HEK293 (cell line): ENCODE measurements around the gene SENP8.
A peak's percentile ranks its signal among the peaks of the same experiment; 100 is the strongest.

Source experiments
- CTCF ChIA-PET: fragments of 350-600 bp; formaldehyde crosslinking; extraction: SDS; loops from one replicate; lab custom pipeline; 2021; ENCODE audit warnings: antibody characterized with exemption; lab: Yijun Ruan, JAX
- POLR2A ChIA-PET: fragments of 300-600 bp; formaldehyde crosslinking; extraction: SDS; loops from one replicate; lab custom pipeline; 2020; ENCODE audit warnings: antibody characterized with exemption, inconsistent platforms; lab: Yijun Ruan, JAX
- H3K27ac ChIP-seq: fragments of 200-500 bp; sonication (Bioruptor generic); 2 replicates; pipeline ENCODE4 v1.5.1; 2014; ENCODE audit warnings: low read depth, low read length, control low read depth, inconsistent platforms; ENCODE audit errors: extremely low read depth
- H3K36me3 ChIP-seq, 2 experiments: fragments of 200-500 bp in 1 of 2; sonication (Bioruptor generic) in 1 of 2; 1 replicate in 1 of 2; 2 replicates in 1 of 2; pipeline ENCODE4 v1.5.1; 2014 to 2017; ENCODE audit warnings: inconsistent platforms in 2 of 2, low read length in 2 of 2; ENCODE audit not compliant: control insufficient read depth in 2 of 2, insufficient read depth in 1 of 2
- H3K4me1 ChIP-seq: fragments of 200-500 bp; sonication (Bioruptor generic); 2 replicates; pipeline ENCODE4 v1.5.1; 2014; ENCODE audit warnings: mild to moderate bottlenecking, low read length, inconsistent platforms; ENCODE audit not compliant: control insufficient read depth, insufficient read depth
- H3K4me3 ChIP-seq: 2 replicates; pipeline ENCODE4 v1.5.1; 2011; ENCODE audit warnings: low read depth, mild to moderate bottlenecking, control low read depth, low read length, moderate library complexity
- H3K9me3 ChIP-seq: fragments of 200-500 bp; sonication (Bioruptor generic); 2 replicates; pipeline ENCODE4 v1.5.1; 2014; ENCODE audit warnings: low read depth, low read length, inconsistent platforms; ENCODE audit not compliant: control insufficient read depth, insufficient read depth
- EGR2 ChIP-seq: fragments of 450-650 bp; formaldehyde crosslinking; IDR thresholded peaks from 2 replicates; pipeline ENCODE4 v1.5.1; 2016; ENCODE audit warnings: low read depth, missing biosample characterization, missing genetic modification characterization
- GLI2 ChIP-seq: fragments of 450-650 bp; formaldehyde crosslinking; IDR thresholded peaks from 2 replicates; pipeline ENCODE4; 2017; ENCODE audit warnings: missing biosample characterization, missing genetic modification characterization, low read depth, borderline replicate concordance
- GLI4 ChIP-seq: fragments of 450-650 bp; formaldehyde crosslinking; IDR thresholded peaks from 2 replicates; pipeline ENCODE4 v1.5.1; 2016; ENCODE audit warnings: missing biosample characterization, missing genetic modification characterization
- HIC1 ChIP-seq: fragments of 450-650 bp; formaldehyde crosslinking; IDR thresholded peaks from 2 replicates; pipeline ENCODE4 v1.5.1; 2016; ENCODE audit warnings: missing biosample characterization, missing genetic modification characterization
- HOXC10 ChIP-seq: sonication (generic); formaldehyde crosslinking; IDR thresholded peaks from 2 replicates; pipeline ENCODE4 v1.8.1; 2023; ENCODE audit warnings: mild to moderate bottlenecking, missing genetic modification reagents
- IKZF3 ChIP-seq: fragments of 450-650 bp; IDR thresholded peaks from 2 replicates; pipeline ENCODE4 v1.5.0; 2018; ENCODE audit warnings: missing biosample characterization, mild to moderate bottlenecking, missing genetic modification characterization, moderate library complexity
- PRDM6 ChIP-seq: fragments of 450-650 bp; formaldehyde crosslinking; IDR thresholded peaks from 2 replicates; pipeline ENCODE4 v1.5.1; 2017; ENCODE audit warnings: missing biosample characterization, missing genetic modification characterization
- TSHZ1 ChIP-seq: fragments of 450-650 bp; formaldehyde crosslinking; IDR thresholded peaks from 2 replicates; pipeline ENCODE4 v1.5.1; 2016; ENCODE audit warnings: missing biosample characterization, missing genetic modification characterization, borderline replicate concordance
- ZNF184 ChIP-seq: fragments of 450-650 bp; IDR thresholded peaks from 2 replicates; pipeline ENCODE4 v1.5.1; 2018; ENCODE audit warnings: missing biosample characterization, mild to moderate bottlenecking, missing genetic modification characterization
- ZNF280D ChIP-seq: fragments of 450-650 bp; formaldehyde crosslinking; IDR thresholded peaks from 2 replicates; pipeline ENCODE4 v1.5.1; 2016; ENCODE audit warnings: missing biosample characterization, missing genetic modification characterization
- ZNF324 ChIP-seq: fragments of 450-650 bp; formaldehyde crosslinking; IDR thresholded peaks from 2 replicates; pipeline ENCODE4 v1.5.1; 2016; ENCODE audit warnings: missing biosample characterization, missing genetic modification characterization
- ZNF529 ChIP-seq: fragments of 450-650 bp; formaldehyde crosslinking; IDR thresholded peaks from 2 replicates; pipeline ENCODE4 v1.5.1; 2017; ENCODE audit warnings: missing genetic modification characterization, missing biosample characterization; ENCODE audit not compliant: insufficient replicate concordance
- ZNF585B ChIP-seq: fragments of 450-650 bp; formaldehyde crosslinking; IDR thresholded peaks from 2 replicates; pipeline ENCODE4 v1.5.1; 2016; ENCODE audit warnings: missing biosample characterization, missing genetic modification characterization
- ZNF610 ChIP-seq: fragments of 450-650 bp; formaldehyde crosslinking; IDR thresholded peaks from 2 replicates; pipeline ENCODE4 v1.5.1; 2016; ENCODE audit warnings: missing biosample characterization, missing genetic modification characterization, borderline replicate concordance
- ZNF621 ChIP-seq: fragments of 450-650 bp; formaldehyde crosslinking; IDR thresholded peaks from 2 replicates; pipeline ENCODE4 v1.5.1; 2017; ENCODE audit warnings: missing biosample characterization, missing genetic modification characterization
- ZNF768 ChIP-seq: fragments of 450-650 bp; formaldehyde crosslinking; IDR thresholded peaks from 2 replicates; pipeline ENCODE4 v1.5.1; 2018; ENCODE audit warnings: missing biosample characterization, mild to moderate bottlenecking, missing genetic modification characterization
- ZNF843 ChIP-seq: fragments of 450-650 bp; formaldehyde crosslinking; IDR thresholded peaks from 2 replicates; pipeline ENCODE4 v1.5.1; 2016; ENCODE audit warnings: missing biosample characterization, missing genetic modification characterization
- ZSCAN23 ChIP-seq: fragments of 450-650 bp; formaldehyde crosslinking; IDR thresholded peaks from 2 replicates; pipeline ENCODE4 v1.5.1; 2016; ENCODE audit warnings: missing biosample characterization, missing genetic modification characterization
- TF ChIP-seq, protein P1 (sequence below): fragments of 450-650 bp; formaldehyde crosslinking; IDR thresholded peaks from 2 replicates; pipeline ENCODE4 v1.5.1; 2016; ENCODE audit warnings: missing biosample characterization, missing genetic modification characterization
- TF ChIP-seq, protein P2 (sequence below): fragments of 450-650 bp; formaldehyde crosslinking; IDR thresholded peaks from 2 replicates; pipeline ENCODE4 v1.5.1; 2017; ENCODE audit warnings: missing biosample characterization, mild to moderate bottlenecking, missing genetic modification characterization, moderate library complexity

The SENP8 gene

DNA sequence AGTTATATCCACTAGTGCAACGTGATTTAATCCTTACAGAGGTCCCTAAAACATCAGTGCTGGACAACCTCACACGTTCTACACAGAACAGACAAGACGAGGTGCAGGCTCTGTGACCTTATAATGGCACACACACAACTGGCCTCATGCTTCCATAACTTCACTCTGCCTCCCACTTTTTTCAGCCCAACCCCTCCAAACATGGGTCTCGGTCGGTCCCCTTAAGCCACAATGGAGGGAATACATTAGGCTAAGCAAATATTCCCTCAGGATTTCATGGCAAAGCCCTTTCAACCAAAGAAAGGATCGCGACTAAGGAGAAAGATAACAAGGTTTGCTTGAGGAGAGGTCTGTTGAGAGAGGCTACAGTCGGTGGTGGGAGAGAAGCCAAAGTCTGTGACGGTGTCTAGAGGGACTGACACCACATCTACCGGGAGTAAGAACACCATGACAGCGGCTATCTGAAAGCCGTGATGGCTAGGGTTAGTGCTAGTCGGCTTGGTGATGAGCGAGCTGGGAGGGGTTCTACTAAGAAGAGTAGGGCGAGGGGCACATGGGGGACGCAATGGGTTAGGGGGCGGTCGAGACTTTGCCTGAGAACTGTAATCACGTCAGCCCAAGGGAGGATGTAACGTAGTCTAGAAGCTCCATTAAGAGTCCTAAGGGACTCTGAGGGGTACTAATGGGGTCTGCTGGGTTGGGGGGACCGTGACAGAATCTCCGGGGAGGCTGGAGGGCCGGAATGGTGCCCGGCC, 1.3 kb upstream of the SENP8 start (continued):
- TF ChIP-seq PRDM6 (tag by site-specific recombination) = no peak
- no peak for TF ChIP-seq ZNF768 (tag by site-specific recombination)
- no peak for TF ChIP-seq ZNF529 (tag by site-specific recombination)
- TF ChIP-seq ZNF324 (tag by site-specific recombination) = no peak
- no peak for TF ChIP-seq TSHZ1 (tag by site-specific recombination)
- no peak for TF ChIP-seq ZNF585B (tag by site-specific recombination)
- TF ChIP-seq IKZF3 (tag by site-specific recombination) = peak; percentile 53; the same call in 1 of the 2 replicates
- TF ChIP-seq GLI4 (tag by site-specific recombination) = no peak
- TF ChIP-seq ZNF843 (tag by site-specific recombination) = no peak
- no peak for TF ChIP-seq HIC1 (tag by site-specific recombination)

- Histone ChIP-seq H3K4me1 (peaks cover 33% of the 10 kb centered on the region), H3K4me3 (peak overlapping the region; percentile 98), H3K27ac (peak overlapping the region; percentile 96), H3K9me3 (no peaks in the 10 kb centered on the region), H3K36me3 (no peaks in the 10 kb centered on the region)
- ChIA-PET CTCF (interaction anchor here (0.9 kb wide), 2 partner anchors 22 to 36 kb away, joined by 3 read pairs; no protein-coding TSS in a partner anchor), POLR2A (interaction anchor here (0.6 to 2.0 kb wide), 14 partner anchors 9 to 216 kb away, joined by 3 to 10 read pairs (median 4); partner anchors contain the start of gene PKM)
- TF ChIP-seq, protein P1, sequence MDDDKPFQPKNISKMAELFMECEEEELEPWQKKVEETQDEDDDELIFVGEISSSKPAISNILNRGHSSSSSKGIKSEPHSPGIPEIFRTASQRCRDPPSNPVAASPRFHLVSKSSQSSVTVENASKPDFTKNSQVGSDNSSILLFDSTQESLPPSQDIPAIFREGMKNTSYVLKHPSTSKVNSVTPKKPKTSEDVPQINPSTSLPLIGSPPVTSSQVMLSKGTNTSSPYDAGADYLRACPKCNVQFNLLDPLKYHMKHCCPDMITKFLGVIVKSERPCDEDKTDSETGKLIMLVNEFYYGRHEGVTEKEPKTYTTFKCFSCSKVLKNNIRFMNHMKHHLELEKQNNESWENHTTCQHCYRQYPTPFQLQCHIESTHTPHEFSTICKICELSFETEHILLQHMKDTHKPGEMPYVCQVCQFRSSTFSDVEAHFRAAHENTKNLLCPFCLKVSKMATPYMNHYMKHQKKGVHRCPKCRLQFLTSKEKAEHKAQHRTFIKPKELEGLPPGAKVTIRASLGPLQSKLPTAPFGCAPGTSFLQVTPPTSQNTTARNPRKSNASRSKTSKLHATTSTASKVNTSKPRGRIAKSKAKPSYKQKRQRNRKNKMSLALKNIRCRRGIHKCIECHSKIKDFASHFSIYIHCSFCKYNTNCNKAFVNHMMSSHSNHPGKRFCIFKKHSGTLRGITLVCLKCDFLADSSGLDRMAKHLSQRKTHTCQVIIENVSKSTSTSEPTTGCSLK (tag by site-specific recombination) = no peak
- TF ChIP-seq, protein P2, sequence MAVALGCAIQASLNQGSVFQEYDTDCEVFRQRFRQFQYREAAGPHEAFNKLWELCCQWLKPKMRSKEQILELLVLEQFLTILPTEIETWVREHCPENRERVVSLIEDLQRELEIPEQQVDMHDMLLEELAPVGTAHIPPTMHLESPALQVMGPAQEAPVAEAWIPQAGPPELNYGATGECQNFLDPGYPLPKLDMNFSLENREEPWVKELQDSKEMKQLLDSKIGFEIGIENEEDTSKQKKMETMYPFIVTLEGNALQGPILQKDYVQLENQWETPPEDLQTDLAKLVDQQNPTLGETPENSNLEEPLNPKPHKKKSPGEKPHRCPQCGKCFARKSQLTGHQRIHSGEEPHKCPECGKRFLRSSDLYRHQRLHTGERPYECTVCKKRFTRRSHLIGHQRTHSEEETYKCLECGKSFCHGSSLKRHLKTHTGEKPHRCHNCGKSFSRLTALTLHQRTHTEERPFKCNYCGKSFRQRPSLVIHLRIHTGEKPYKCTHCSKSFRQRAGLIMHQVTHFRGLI = peak; percentile 84
- TF ChIP-seq ZNF280D (tag by site-specific recombination) (peak; percentile 53; the same call in 1 of the 2 replicates), ZSCAN23 (peak; percentile 76; the same call in 1 of the 2 replicates), GLI2 (tag by site-specific recombination) (no peak), HOXC10 (CRISPR knock-in tag) (peak; percentile 71; the same call in 1 of the 2 replicates), ZNF610 (peak; percentile 90), ZNF184 (tag by site-specific recombination) (0 out of 2 replicates have a peak, but pooled peaks have one; percentile 77), ZNF621 (tag by site-specific recombination) (no peak), EGR2 (peak; percentile 58)
Observed at GRCh38 chr15:72117486-72118016, 652 bp upstream of the SENP8 start.
